ENCODE measurements around the gene CDH13.
A peak's percentile ranks its signal among the peaks of the same experiment; 100 is the strongest.

Gene CDH13

DNA sequence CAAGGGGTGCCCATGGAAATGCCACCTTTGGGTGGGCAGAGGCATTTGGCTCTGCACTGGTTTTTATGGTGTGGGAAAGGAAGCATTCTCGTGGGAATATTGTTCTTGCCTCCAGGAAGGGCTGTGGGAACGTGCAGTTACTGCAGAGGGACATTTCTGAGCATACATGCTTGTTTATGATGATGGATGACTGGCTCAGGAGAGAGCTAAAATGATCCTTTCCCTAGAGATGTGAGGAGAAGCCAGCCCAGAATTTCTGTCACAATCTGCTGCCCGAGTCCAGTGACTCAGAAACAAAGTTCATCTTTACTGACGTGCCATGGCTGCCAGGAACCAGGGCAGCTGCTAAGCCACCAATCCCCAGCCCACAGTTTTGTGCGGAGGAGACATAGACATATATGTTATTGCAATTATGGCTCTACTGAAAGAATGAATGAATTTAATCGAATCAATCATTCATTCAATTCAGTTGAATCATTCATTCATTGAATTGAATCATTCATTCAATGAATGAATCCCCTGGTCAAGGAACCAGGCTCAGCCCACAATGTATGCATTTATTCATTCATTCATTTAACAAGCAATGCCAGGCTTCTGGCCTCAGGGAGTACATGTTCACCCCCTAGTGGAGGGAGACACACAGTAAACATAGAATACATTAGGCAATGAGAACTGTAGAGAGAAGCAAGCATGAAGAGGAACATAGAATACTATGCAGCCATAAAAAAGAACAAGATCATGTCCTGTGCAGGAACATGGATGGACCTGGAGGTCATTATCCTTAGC, 766.6 kb downstream of the CDH13 start:
- no peak for DNase-seq

DNA sequence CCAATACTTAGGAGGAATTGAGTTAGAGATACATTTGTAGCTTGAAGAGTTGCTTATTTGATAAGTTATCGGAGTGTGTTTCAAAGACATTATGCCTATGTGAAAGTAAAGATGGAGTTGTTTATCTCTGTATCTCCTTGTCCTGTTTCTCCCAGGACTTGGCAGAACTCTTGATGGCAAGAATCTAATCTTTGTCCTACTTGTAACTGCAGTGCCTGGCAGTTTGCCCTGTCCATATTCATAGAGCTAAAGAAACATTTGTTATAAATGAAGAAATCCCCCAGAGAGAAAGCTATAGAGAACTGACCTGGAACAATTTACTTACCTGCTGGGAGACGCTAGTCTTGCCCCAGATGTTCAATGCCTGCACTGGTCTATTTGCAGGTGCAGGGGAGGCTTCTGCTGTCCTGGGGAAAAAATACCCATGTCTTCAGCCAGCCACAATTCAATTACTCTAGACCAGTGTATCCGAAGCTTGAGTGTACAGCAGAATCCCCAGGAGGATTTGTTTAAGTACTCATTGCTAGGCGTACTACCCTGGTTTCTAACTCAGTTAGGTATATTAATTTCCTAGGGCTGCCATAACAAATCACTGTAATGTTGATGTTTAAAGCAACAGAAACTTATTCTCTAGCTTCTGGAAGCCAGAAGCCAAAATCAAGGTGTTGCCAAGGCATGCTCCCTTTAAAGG, 771.0 kb downstream of the CDH13 start:
- no peak for DNase-seq

DNA sequence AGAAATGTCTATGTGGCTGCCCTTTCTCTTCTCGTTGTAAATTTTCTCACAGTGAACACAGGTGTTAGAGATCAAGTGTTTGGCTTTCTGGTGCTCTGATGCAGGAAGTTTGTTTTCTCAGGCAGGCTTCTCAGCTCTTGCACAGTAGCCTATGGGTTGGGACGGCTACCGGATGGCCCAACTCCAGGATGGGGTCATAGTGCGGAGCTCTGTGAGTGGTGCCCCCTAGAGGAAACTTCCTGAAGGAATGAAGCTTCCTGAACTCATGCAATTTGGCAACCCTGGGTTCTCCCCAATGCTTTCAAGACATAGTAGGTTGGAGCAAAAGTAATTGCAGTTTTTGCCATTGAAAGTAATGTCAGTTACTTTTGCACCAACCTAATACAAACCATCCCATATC, 773.5 kb downstream of the CDH13 start:
- DNase-seq: no peak

DNA sequence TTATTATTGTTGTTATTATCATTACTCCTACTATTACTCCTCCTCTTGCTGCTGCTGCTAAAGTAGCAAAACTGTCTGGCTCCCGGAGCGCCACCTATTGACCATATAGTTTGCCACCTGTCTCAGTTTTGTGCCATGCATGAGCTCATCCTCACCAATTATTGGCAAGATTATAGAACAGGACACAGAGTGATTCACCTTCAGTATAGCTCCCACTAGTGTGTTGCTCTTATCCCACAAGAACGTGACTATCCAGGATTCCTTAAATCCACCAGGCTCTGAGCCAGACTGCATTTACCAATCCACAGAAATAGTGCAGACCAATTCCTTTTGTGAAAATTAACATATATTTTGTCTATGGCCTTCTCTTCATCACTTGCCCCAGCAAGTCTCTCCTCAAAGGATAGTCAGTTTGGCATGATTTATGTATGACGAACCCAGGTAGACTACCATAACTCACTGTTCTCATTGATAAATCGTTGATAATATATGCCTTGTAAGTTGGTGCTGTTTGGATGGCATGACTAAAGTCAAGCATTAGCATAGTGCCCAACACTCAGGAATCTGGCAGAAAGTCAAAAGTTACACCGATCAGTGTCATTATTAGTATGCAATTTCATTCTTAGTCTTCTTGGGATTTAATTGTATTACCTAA, 775.5 kb downstream of the CDH13 start:
- DNase-seq: no peak

DNA sequence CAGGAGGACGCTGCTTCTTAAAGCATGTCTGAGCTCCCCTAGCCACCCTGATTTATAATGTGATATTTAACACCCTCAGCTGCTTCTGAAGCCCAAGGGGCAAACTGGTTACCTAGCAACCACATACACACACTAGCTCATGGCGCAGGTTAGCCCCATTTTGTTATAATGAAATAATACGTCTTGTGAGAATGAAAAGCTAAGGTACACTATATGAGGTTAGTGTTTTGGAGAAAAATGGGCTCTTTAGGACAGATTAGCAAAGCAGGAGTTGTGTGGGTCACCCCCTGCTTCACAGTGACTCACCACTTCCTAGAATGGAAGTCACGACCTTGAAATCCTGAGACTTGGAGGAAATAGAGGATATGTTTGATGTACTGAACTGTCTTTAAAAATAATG, 776.2 kb downstream of the CDH13 start:
- no peak for DNase-seq

DNA sequence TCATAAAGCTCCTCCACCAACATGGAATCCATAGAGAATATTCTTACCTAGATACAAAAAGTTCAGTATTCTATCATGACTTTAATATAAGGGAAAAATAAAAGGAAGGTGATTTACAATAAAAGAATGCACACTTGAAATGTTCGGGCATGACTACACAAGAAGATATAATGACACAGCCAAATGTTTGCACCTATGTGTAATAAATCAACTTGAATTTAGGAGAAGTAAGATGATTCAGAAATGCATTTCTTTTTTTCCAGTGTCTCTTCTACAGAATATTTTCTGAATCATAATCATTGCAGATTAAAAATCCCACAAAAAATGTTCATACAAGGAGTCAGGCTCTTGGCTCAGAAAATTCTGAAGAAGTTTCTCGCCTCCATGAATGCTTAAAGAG, 777.0 kb downstream of the CDH13 start:
- DNase-seq: no peak

DNA sequence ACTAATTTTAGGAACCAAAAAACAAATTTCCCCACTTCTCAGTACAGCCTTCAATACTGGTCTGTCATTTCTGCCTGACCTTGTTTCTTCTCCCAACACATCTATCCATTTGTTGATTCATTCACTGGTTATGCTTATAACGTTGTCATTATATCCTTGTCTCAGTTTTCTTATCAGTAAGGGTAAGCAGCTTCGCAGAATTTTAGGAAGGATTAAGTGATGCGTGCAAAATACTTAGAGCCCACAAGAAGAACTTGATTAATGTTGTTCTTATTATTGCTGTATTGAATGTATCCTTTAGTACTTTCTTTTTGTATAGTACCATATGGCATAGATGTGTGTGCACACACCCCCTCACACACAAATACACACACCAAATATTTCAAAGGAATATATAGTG, 777.5 kb downstream of the CDH13 start:
- DNase-seq: no peak

DNA sequence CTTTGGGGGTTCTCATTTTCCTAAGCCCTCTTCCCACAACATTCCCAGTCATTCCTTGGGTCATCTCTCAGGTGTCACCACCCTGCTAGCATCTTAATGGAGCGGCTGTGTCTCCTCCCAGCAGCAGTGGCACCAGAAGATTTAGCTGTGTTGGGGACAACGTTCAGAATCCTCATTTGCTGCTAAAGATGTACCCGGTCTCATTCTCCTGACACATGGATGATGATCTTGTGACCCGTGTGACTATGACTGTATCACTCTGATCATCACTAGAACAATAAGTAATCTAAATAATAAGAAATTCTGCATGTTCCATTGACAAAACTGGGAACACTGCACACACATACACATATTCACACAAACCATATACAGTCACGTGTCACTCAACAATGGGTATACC, 781.2 kb downstream of the CDH13 start:
- no peak for DNase-seq

DNA sequence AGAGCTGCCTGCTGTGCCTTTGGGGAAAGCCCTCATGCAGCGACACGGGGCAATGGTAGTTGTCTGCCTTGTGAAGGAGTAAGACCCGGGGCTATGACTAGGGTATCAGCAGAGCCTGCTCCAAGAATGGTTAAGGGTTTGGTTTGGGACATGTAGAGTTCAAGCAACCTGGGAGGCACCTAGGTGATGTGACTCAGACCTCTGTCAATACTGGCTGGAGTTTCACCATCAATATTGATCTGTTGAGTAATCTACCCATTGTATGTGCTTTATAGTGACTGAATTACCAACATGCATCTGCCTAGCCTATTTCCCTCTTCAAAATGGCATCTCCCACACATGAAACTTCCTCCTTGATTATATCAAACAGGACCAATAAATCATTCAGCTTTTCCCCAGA, 782.6 kb downstream of the CDH13 start:
- no peak for DNase-seq

DNA sequence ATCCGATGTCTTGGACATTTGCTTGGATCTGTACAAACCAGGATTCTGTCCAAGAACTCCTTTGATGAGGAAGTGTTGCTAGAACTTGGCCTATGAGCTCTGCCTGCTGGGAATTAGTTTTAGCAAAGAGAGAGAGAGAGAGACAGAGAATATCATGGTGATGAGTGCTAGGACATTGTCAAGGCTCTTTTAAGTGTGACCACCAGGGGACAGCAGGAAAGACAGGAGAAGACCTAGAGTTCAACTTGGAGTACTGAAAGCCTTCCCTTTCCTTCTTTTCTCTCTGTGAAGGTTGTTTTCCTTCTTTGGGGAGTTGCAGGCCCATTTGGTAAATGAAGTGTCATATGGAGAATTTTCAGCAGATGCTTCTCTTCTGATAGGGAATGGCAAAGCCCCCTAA, 791.8 kb downstream of the CDH13 start:
- DNase-seq: no peak

DNA sequence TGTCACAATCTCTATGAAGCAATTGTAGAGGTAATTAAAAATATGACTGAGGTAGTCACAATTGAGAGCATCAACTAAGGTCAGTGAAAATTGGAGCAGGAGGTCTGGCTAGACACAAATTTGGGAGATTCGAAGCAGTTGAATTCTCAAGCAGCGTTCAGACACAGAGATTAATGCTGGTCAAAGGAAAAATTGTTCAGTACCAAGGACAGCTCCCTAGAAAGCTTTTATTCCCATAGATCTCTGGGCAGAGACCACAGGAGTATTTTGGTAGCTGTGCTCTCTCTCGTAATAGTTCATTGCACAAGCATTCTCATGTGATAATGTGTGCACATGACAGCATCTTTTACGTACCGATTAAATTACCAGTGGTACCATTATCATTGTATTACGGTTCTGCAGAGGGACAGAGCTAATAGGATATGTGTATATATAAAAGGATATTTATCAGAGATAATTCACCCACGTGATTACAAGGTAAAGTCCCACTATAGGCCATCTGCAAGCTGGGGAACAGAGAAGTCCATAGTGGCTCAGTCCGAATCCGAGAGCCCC, 793.5 kb downstream of the CDH13 start:
- DNase-seq: no peak

DNA sequence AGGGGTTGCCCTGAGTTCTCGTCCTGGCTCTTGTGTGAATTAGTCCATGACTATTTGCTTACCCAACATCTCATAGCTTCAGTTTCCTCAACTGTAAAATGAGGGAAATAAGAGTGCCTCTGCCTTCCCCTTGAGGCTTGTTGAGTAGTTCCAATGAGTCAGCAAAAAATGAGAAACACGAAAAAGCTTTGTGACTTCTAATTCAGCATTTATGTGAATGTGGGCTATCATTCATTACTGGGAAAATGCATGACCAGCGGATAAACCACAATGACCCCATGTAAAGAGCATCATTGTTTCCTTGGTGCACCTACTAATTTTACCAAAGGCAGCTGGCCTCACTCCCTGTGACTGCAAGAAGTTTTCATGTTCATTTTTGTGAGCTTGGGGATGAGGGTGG, 806.4 kb downstream of the CDH13 start:
- no peak for DNase-seq

DNA sequence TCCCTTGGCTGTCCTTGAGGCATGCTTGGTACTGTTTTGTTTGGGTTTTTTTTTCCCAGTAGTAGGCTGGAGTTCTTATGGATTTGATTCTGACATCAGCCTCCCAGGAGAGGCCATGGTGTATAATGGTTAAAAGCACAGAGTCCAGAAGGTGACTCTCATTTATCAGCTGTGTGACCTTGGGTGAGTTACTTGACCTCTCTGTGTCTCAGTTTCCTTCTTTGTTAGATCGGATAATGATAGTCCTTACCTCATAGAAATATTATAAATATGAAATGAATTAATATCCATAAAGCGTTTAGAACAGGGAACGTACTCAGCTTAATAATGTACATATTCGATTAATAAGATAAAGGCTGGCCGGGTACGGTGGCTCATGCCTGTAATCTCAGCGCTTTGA, 810.3 kb downstream of the CDH13 start:
- no peak for DNase-seq

DNA sequence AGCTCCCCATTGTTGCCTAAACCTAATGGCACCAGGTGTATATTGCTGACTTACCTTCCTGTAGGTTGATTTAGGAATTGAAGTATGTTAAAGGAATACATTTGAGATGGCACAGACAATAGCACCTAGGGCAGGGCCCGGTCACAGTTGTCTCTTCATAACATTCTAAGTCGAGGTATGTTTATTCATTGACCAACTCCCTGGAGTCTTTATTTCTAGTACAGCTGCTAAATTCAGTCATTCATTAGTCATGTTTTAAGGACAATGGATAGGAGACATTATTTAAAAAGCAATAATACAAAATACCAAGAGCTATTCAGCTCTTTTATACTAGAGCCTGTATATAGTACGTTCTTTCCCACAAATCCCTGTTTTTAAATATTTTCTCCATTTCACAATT, 811.6 kb downstream of the CDH13 start:
- DNase-seq: no peak

DNA sequence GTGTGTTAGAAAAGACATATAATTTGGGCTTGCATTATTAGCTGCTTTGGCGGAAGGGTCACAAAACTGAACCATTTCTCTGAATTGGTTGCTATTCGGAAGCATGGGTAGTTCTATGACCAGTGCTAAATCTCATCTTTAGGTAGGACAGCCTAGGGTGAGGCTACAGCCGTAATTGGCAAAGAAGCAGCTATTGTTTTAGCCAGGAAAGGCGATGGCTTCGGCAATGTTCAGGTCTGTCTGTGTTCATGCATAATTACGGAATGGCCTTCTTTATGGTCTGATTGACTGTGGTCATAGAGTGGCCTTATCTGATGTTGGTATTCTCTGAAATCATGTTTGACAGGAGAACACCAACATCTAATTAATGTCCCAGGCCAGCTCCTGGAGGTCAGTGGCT, 812.6 kb downstream of the CDH13 start:
- no peak for DNase-seq

DNA sequence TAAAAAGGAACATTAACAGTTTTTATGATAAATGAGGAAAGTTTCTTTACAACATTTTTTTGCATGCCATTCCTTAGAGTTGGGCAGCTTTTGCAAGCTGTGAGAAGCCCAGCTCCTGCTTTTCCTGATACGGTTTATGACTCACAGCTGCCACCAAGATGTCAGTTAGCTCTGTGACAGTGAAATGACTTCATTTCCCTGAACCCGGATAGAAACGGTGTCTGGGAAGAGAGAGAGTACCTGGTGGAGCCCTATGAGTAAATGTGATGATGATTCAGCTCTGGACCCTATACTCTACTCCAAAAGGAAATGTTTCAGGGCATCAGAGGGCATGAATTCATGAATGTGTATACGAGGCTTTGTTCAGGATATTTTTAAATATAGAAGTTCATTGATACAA, 814.7 kb downstream of the CDH13 start:
- DNase-seq: no peak

DNA sequence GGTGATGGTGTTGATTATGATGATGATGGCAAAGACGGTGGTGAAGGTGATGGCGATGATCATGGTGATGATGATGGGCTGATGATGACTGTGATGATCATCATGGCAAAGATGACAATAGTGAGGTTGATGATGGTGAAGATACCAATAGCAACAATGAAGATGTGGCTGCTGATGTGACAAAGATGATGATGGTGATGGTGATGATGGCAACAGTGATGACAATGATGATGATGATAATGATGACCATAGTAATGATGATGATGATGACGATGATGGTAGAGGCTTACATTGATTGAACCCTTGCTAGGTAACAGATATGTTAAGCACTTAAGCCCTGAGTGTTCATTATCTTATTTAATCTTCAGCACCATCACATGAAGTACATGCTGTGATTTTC, 817.2 kb downstream of the CDH13 start:
- no peak for DNase-seq

DNA sequence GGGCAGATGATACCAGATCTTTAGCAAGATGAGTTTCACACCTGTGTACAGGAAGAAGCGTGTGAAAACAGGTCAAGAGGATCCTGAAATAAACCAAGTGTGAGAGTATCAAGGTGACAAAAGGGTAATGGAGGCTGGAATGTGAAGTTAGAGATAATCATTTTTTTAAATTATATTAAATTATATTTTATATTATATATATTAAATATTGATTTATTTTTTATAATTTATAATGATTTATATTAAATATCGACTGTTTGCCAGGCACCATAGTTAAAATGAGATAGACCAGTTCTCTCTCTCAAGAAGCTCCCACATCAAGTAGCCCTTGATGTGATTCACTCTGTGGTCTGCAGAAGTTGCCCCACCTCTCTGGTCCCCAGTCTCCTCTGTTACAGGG, 820.8 kb downstream of the CDH13 start:
- DNase-seq: no peak

DNA sequence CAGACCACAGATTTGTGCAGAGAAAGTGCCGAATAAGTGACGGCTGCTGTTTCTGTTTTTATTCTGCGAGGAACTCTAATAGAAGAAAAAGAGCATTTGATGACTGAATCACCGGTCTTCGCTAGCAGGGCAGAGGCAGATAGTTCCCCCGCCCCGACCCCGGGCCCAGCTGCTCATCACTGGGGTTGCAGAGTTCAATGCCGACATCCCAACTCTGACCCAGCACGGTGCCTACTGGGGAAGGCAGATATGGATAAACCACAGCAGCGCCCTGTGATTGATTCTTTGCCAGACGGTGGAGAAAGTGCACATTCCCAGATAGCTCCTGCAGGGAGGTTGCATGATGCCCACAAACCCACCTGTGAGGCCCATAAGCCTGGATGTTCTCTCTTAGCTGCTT, 823.1 kb downstream of the CDH13 start:
- DNase-seq: no peak

DNA sequence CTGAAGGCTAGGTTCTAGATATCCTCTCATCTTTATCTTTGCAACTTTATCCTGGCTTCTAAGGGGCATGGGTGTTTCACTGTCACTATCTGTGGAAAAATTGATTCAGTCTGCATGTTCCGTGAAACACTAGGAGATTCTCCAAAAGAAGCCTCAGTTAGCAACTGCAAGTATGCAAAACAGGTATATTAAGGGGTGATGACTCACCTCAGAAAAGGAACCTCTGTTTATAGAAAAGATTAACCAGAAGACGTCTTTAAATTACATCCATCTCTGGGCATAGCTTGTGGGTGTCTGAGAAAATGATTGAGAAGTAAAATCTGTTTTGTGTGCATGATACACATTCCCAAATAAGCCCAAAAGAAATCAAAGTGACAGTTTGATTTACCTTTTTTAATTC, 827.2 kb downstream of the CDH13 start:
- no peak for DNase-seq

DNA sequence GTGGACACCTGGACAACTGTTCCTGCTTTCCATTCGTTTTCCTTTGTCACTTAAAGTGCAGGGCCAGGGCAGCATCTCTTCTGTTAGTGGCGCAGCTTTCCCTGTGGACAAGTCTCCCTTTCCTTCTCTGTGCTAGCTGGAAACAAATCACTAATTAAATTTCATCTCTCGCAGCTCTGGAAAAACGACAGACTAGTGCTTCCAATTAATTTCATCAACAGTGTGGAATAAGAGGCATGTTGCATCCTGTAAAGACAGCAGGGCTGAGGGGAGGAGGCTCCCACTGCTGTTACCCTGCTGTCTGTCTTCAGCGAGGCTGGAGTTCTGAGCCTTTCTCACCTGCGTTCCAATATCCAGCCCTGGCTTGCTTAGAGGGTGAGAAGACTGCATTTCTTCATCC, 828.9 kb downstream of the CDH13 start:
- DNase-seq: no peak

DNA sequence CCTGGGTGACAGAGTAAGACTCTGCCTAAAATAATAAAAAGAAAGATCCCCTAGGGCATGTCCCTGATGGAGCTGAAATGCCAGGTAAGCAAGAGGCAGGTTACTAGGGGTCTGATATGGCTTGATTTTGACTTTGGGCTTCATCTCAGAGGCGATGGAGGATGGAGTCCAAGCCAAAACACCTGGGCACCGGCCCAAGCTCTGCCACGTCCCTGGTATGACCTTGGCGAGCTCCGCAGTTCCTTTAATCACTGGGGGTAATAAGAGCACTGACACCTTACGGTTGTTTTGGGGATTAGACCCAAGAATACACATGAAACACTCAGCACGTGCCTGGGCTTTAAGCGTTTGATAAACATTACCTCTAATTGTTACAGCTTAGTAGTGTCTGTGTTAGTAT, 830.2 kb downstream of the CDH13 start:
- no peak for DNase-seq

DNA sequence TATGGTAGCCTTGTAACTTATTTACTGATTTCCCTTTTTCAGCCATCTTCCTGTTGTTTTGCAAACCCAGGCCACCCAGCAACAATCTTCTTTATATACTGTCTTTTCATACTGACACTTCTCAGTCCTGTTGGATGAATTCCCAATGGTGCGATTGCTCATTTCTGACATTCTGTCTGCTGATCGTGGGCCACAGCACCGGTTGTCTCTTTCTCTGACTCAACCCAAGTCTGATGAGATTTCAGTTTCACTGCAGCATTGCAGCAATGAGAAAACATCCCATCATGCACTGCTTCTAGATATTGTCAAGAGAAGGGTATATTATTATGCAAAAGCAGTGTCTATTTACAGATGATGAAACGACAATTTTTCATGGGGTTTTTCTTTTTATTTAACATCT, 831.8 kb downstream of the CDH13 start:
- DNase-seq: peak; percentile 1

DNA sequence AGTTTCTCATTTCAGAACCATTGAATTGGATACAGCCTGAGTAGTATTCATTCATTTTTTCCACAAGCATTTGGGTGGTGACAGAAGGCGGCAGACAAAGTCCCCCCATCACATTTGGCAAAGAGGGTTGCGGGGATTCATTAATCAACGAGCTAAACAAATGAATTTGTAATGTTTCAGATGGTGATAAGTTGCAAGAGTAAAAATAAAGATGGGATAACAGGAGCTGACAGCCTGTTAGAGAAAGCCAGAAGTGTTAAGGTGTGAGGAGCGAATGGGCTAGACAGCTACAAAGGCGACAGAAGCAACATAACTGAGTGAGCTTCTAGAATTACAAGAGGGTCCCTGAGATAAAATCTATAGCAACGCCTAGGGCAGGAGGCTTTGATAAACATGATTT, 838.2 kb downstream of the CDH13 start:
- DNase-seq: no peak

Measured in inflammatory macrophage treated with lipopolysaccharide for 4 hours (primary cell).